ENCODE measurements around the gene PPP2R2B.
"Not testable (repeated sequence)": the region's sequence is repeated elsewhere in the genome, so short reads cannot be mapped to it uniquely, and the experiment has no call there.

Gene PPP2R2B

GRCh38 chr5:146734936-146735577 is 143.5 kb downstream of the PPP2R2B start:
- no peak for DNase-seq (ENCODE audit: low read depth)

- DNase-seq (ENCODE audit: low read depth), result no peak
These were observed 145.6 kb downstream of the PPP2R2B start for GRCh38 chr5:146732962-146733361.

GRCh38 chr5:146731909-146732659 is 146.5 kb downstream of the PPP2R2B start:
- no peak for DNase-seq (ENCODE audit: low read depth)

- not testable (repeated sequence) for DNase-seq (ENCODE audit: low read depth)
These were observed 149.8 kb downstream of the PPP2R2B start for GRCh38 chr5:146728746-146729145.

GRCh38 chr5:146726891-146727290 is 151.7 kb downstream of the PPP2R2B start:
- DNase-seq (ENCODE audit: low read depth), result no peak

GRCh38 chr5:146726020-146726419 is 152.5 kb downstream of the PPP2R2B start:
- DNase-seq (ENCODE audit: low read depth), result no peak

GRCh38 chr5:146725025-146725424 is 153.5 kb downstream of the PPP2R2B start:
- no peak for DNase-seq (ENCODE audit: low read depth)

GRCh38 chr5:146722361-146722779 is 156.2 kb downstream of the PPP2R2B start:
- DNase-seq (ENCODE audit: low read depth), result no peak

GRCh38 chr5:146721073-146721815 is 157.3 kb downstream of the PPP2R2B start:
- DNase-seq (ENCODE audit: low read depth), result no peak

GRCh38 chr5:146720107-146720506 is 158.4 kb downstream of the PPP2R2B start:
- DNase-seq (ENCODE audit: low read depth), result no peak

GRCh38 chr5:146719179-146719578 is 159.4 kb downstream of the PPP2R2B start:
- DNase-seq (ENCODE audit: low read depth), result no peak

GRCh38 chr5:146718609-146719008 is 159.9 kb downstream of the PPP2R2B start:
- DNase-seq (ENCODE audit: low read depth), result no peak

- no peak for DNase-seq (ENCODE audit: low read depth)
These were observed 160.6 kb downstream of the PPP2R2B start for GRCh38 chr5:146717951-146718350.

GRCh38 chr5:146716636-146717035 is 161.9 kb downstream of the PPP2R2B start:
- DNase-seq (ENCODE audit: low read depth), result no peak

GRCh38 chr5:146710348-146710747 is 168.2 kb downstream of the PPP2R2B start:
- DNase-seq (ENCODE audit: low read depth), result no peak

GRCh38 chr5:146707316-146707715 is 171.2 kb downstream of the PPP2R2B start:
- no peak for DNase-seq (ENCODE audit: low read depth)

- DNase-seq (ENCODE audit: low read depth), result no peak
These were observed 172.1 kb downstream of the PPP2R2B start for GRCh38 chr5:146706321-146706972.

- no peak for DNase-seq (ENCODE audit: low read depth)
These were observed 173.4 kb downstream of the PPP2R2B start for GRCh38 chr5:146704949-146705665.

- DNase-seq (ENCODE audit: low read depth), result no peak
These were observed 174.7 kb downstream of the PPP2R2B start for GRCh38 chr5:146703899-146704298.

GRCh38 chr5:146703499-146703898 is 175.1 kb downstream of the PPP2R2B start:
- no peak for DNase-seq (ENCODE audit: low read depth)

- no peak for DNase-seq (ENCODE audit: low read depth)
These were observed 178.7 kb downstream of the PPP2R2B start for GRCh38 chr5:146699664-146700418.
